K562 (cell line): ENCODE measurements around the gene TTLL4. TPM values are rescaled to one million over a fixed set of nuclear protein-coding genes. Genes with fewer than 3 reads are reported as not detected.

ENCODE experiments used
- ATAC-seq: fragments of 200-7000 bp; cut with Tn5 transposase; 3 replicates; pipeline ENCODE4 v1.9.1; 2020; ENCODE audit warnings: moderate library complexity
- BruUV-seq: library from RNA; stranded (reverse); fragments of 400-500 nt; replicated peaks from 2 replicates; lab custom pipeline; 2021; lab: Mats Ljungman, UMichigan
- CTCF ChIA-PET: fragments of 300-600 bp; formaldehyde crosslinking; extraction: SDS; loops from one replicate; lab custom pipeline; 2021; ENCODE audit warnings: low intra/inter-chr PET ratio; lab: Yijun Ruan, JAX
- POLR2A ChIA-PET: fragments of 300-600, 350-650 bp; sonication (Branson Sonifier 250); formaldehyde crosslinking; extraction: SDS; loops from one replicate; lab custom pipeline; 2021; ENCODE audit warnings: antibody characterized with exemption, inconsistent platforms; lab: Yijun Ruan, JAX
- DNase-seq, 4 experiments: peaks; one replicate each; pipeline versions ENCODE4 v3.0.0 to v3.0.0-alpha.2; 2011 to 2018; ENCODE audit warnings: low spot score in 3 of 4, mixed read lengths in 3 of 4; ENCODE audit errors: extremely low read depth in 1 of 4
- FAIRE-seq: peaks from 2 replicates; lab custom pipeline; 2011; peaks lifted over from hg19 to GRCh38; lab: Jason Lieb, UNC
- H2AFZ ChIP-seq: 2 replicates; pipeline ENCODE4 v1.6.0; 2011; ENCODE audit warnings: low read depth, low read length, control low read depth, inconsistent platforms
- H3K27ac ChIP-seq: fragments of 200-600 bp; 3 replicates; pipeline ENCODE4 v1.8.0; 2011; ENCODE audit warnings: low read depth, mild to moderate bottlenecking, control low read depth, inconsistent platforms, low read length, moderate library complexity, mixed read lengths; ENCODE audit errors: extremely low read depth
- H3K27me3 ChIP-seq, 2 experiments: fragments of 300-600 bp in 1 of 2; 2 replicates in 1 of 2; 3 replicates in 1 of 2; pipeline versions ENCODE4 v1.6.0 to v1.8.0; 2011; ENCODE audit warnings: inconsistent platforms in 2 of 2, low read length in 2 of 2, mild to moderate bottlenecking in 1 of 2, mixed read lengths in 1 of 2, moderate library complexity in 1 of 2; ENCODE audit not compliant: control insufficient read depth in 2 of 2, insufficient read depth in 2 of 2
- H3K36me3 ChIP-seq: fragments of 300-600 bp; 3 replicates; pipeline ENCODE4 v1.8.0; 2011; ENCODE audit warnings: mild to moderate bottlenecking, low read length, inconsistent platforms; ENCODE audit not compliant: control insufficient read depth, insufficient read depth
- H3K4me1 ChIP-seq, 2 experiments: fragments of 200-600 bp in 1 of 2; replicated peaks in 1 of 2; 2 replicates in 1 of 2; 3 replicates in 1 of 2; pipeline versions ENCODE4 v1.5.1 to v1.8.0; 2011; ENCODE audit warnings: inconsistent platforms in 2 of 2, low read length in 2 of 2, mild to moderate bottlenecking in 1 of 2, mixed read lengths in 1 of 2, moderate library complexity in 1 of 2; ENCODE audit not compliant: control insufficient read depth in 2 of 2, insufficient read depth in 2 of 2
- H3K4me2 ChIP-seq: 2 replicates; pipeline ENCODE4 v1.6.1; 2011; ENCODE audit warnings: low read length, control low read depth, inconsistent platforms, mixed read lengths; ENCODE audit not compliant: insufficient read depth
- H3K4me3 ChIP-seq: fragments of 200-600 bp; sonication (generic), shearing (Covaris generic); 2 replicates; pipeline ENCODE4 v1.5.1; 2016; ENCODE audit warnings: control low read depth, inconsistent platforms
- H3K79me2 ChIP-seq: fragments of 200-600 bp; 3 replicates; pipeline ENCODE4 v1.8.0; 2011; ENCODE audit warnings: low read length, inconsistent platforms; ENCODE audit not compliant: control insufficient read depth, insufficient read depth
- H3K9ac ChIP-seq, 2 experiments: 2 replicates each; pipeline versions ENCODE4 v1.6.0 to v1.6.1; 2011; ENCODE audit warnings: low read depth in 2 of 2, low read length in 2 of 2, control low read depth in 1 of 2, inconsistent platforms in 1 of 2, mild to moderate bottlenecking in 1 of 2, mixed read lengths in 1 of 2; ENCODE audit not compliant: insufficient read depth in 1 of 2
- H3K9me1 ChIP-seq: one replicate; pipeline ENCODE4 v1.6.0; 2011; ENCODE audit warnings: inconsistent platforms, mild to moderate bottlenecking, low read length, moderate library complexity; ENCODE audit not compliant: control insufficient read depth, insufficient read depth
- H3K9me3 ChIP-seq: replicated peaks from 2 replicates; pipeline ENCODE4 v1.5.1; 2011; ENCODE audit warnings: low read depth, low read length, inconsistent platforms; ENCODE audit not compliant: control insufficient read depth, insufficient read depth
- H4K20me1 ChIP-seq: replicated peaks from 2 replicates; pipeline ENCODE4 v1.6.1; 2011; ENCODE audit warnings: low read length, inconsistent platforms, mixed read lengths; ENCODE audit not compliant: control insufficient read depth, insufficient read depth
- EZH2 ChIP-seq: IDR thresholded peaks from 2 replicates; pipeline ENCODE4 v1.6.1; 2012; ENCODE audit warnings: low read depth, mild to moderate bottlenecking, inconsistent platforms, low read length, borderline replicate concordance
- FOXA3 ChIP-seq, 2 experiments: fragments of 450-650 bp in 1 of 2; sonication (generic) in 1 of 2; formaldehyde crosslinking; IDR thresholded peaks in 1 of 2; conservative IDR thresholded peaks in 1 of 2; 2 replicates each; pipeline versions ENCODE4 v1.4.0 to v1.8.0; 2020 to 2022; ENCODE audit warnings: mild to moderate bottlenecking in 2 of 2, missing genetic modification reagents in 1 of 2
- NBN ChIP-seq: fragments of 450-650 bp; IDR thresholded peaks from 2 replicates; pipeline ENCODE4 v1.6.1; 2016; ENCODE audit warnings: low read depth, mild to moderate bottlenecking
- RAD21 ChIP-seq, 2 experiments: fragments of 250-450 bp in 1 of 2; fragments of 450-650 bp in 1 of 2; sonication (Bioruptor Pico) in 1 of 2; formaldehyde crosslinking in 1 of 2; IDR thresholded peaks in 1 of 2; conservative IDR thresholded peaks in 1 of 2; 2 replicates each; pipeline versions ENCODE4 v1.4.0 to v1.8.0; 2020 to 2022; ENCODE audit warnings: mild to moderate bottlenecking in 2 of 2, moderate library complexity in 1 of 2
- ZBTB8A ChIP-seq: fragments of 450-650 bp; IDR thresholded peaks from 2 replicates; pipeline ENCODE4 v1.6.1; 2018; ENCODE audit warnings: mild to moderate bottlenecking, moderate library complexity; ENCODE audit not compliant: partially characterized antibody
- ZNF146 ChIP-seq: IDR thresholded peaks from one replicate; pipeline ENCODE4 v1.6.1; 2018; ENCODE audit warnings: missing compliant biosample characterization; ENCODE audit not compliant: unreplicated experiment
- WGBS: fragments of 100-300 bp; shearing (Covaris generic); methylation state at CpG from one replicate; pipeline ENCODE4 v1.1.6; 2016; ENCODE audit warnings: low coverage, mixed read lengths; ENCODE audit not compliant: insufficient coverage; ENCODE audit errors: missing lambda C conversion rate; 5-methylcytosine and 5-hydroxymethylcytosine counted together
- in situ Hi-C: fragments of 300-500 bp; cut with MboI; formaldehyde crosslinking; loops from 4 replicates; pipeline ENCODE4 v1.15.0; 2018; ENCODE audit warnings: inconsistent platforms, mixed read lengths
- intact Hi-C: fragments of 100-400 bp; cut with micrococcal nuclease; formaldehyde crosslinking; loops from 2 replicates; pipeline ENCODE4 v1.14.2; 2022
- polyA plus RNA-seq, 8 experiments: library from polyadenylated mRNA; depleted of rRNA in 4 of 8; stranded (reverse) in 5 of 8; unstranded in 3 of 8; fragments of >200 nt; fragmentation: Nextera tagmentation in 2 of 8; fragmentation: Illumina TruSeq in 1 of 8; extraction: Ambion mirVana in 2 of 8; extraction: Trizol in 1 of 8; gene quantifications; 2 replicates each; pipeline versions ENCODE4 v1.2.1 to v1.2.3, GENCODE V29; 2011 to 2014; ENCODE audit warnings: inconsistent platforms in 1 of 8, missing spikeins in 1 of 8
- total RNA-seq, 7 experiments: library from RNA; depleted of rRNA in 6 of 7; stranded (reverse); fragments of >200 nt in 6 of 7; fragmentation: Illumina TruSeq in 2 of 7; extraction: Trizol in 2 of 7; gene quantifications; 2 replicates each; pipeline versions ENCODE4 v1.2.1 to v1.2.3, GENCODE V29; 2011 to 2021; ENCODE audit warnings: low replicate concordance in 1 of 7
- TF ChIP-seq, protein P1 (sequence below): sonication (generic); formaldehyde crosslinking; IDR thresholded peaks from 2 replicates; pipeline ENCODE4 v1.4.0; 2020; ENCODE audit warnings: mild to moderate bottlenecking, missing genetic modification reagents
- TF ChIP-seq, protein P2 (sequence below): fragments of 450-650 bp; conservative IDR thresholded peaks from 2 replicates; pipeline ENCODE4 v1.6.1; 2016; ENCODE audit warnings: missing genetic modification characterization, low read depth, mild to moderate bottlenecking, control low read depth, missing compliant biosample characterization
- TF ChIP-seq, protein P3 (sequence below): fragments of 250-450 bp; sonication (Bioruptor Pico); IDR thresholded peaks from 2 replicates; pipeline ENCODE4 v1.5.0; 2020; ENCODE audit warnings: mild to moderate bottlenecking

Gene TTLL4
- total and polyA plus RNA-seq, 9 of the 15 experiments (the other 6 are each of a cell fraction or from before 2014, with no cell fraction given) = 12.6 to 67.5 (median 24.5) TPM

GRCh38 chr2:218748741-218749441 lies 38.3 kb downstream of the TTLL4 start:
- ChIA-PET CTCF (no interaction called here), POLR2A (no interaction called here)
- Histone ChIP-seq H3K4me1 (peaks cover 5 to 12% of the 10 kb centered on the region in 2 experiments; a peak in 3 of 5 replicates), H3K9me1 (no peaks in the 10 kb centered on the region), H3K36me3 (peaks cover 78% of the 10 kb centered on the region; the same call in 2 of the 3 replicates), H3K27ac (no peak overlapping the region), H3K79me2 (no peaks in the 10 kb centered on the region), H3K4me2 (no peak overlapping the region), H4K20me1 (no peaks in the 10 kb centered on the region), H3K27me3 (no peaks in the 10 kb centered on the region), H2AFZ (no peak overlapping the region), H3K9me3 (no peaks in the 10 kb centered on the region), H3K9ac (no peak overlapping the region; a peak in 1 of 4 replicates), H3K4me3 (no peak overlapping the region)
- in situ Hi-C loops (no loop called here), intact Hi-C loops (no loop called here)
- FAIRE-seq = no peak
- WGBS = 66% methylated on average over 8 of the region's 8 CpGs
- ATAC-seq = no peak
- no TSS peak for BruUV-seq
- DNase-seq = no peak
- TF ChIP-seq ZNF146 (CRISPR knock-in tag) (no peak), RAD21 (CRISPR knock-in tag; conservative IDR thresholded peaks at IDR 0.05 in 1 of 2, IDR thresholded peaks at IDR 0.05 in 1 of 2) (peak in 1 of 2 experiments; percentile 20; a peak in 1 of 4 replicates)

GRCh38 chr2:218754201-218754600 lies 43.6 kb downstream of the TTLL4 start:
- Histone ChIP-seq H3K4me2 (no peak overlapping the region), H3K9me1 (no peaks in the 10 kb centered on the region), H3K27me3 (no peaks in the 10 kb centered on the region), H3K36me3 (peaks cover 51% of the 10 kb centered on the region; the same call in 1 of the 3 replicates), H4K20me1 (no peaks in the 10 kb centered on the region), H3K9me3 (no peaks in the 10 kb centered on the region), H3K27ac (no peak overlapping the region), H3K9ac (no peak overlapping the region), H3K4me1 (no peaks in the 10 kb centered on the region), H3K79me2 (no peaks in the 10 kb centered on the region), H3K4me3 (no peak overlapping the region), H2AFZ (no peak overlapping the region)
- WGBS = 81% methylated on average over 3 of the region's 3 CpGs
- FAIRE-seq (no peak), DNase-seq (no peak), ATAC-seq (no peak)
- in situ Hi-C loops (no loop called here), intact Hi-C loops (no loop called here)
- CTCF ChIA-PET = no interaction called here
- TF ChIP-seq EZH2 (no peak), ZBTB8A (no peak), NBN (no peak), FOXA3 (CRISPR knock-in tag; conservative IDR thresholded peaks at IDR 0.05 in 1 of 2, IDR thresholded peaks at IDR 0.05 in 1 of 2) (no peak)
- TF ChIP-seq, protein P1, sequence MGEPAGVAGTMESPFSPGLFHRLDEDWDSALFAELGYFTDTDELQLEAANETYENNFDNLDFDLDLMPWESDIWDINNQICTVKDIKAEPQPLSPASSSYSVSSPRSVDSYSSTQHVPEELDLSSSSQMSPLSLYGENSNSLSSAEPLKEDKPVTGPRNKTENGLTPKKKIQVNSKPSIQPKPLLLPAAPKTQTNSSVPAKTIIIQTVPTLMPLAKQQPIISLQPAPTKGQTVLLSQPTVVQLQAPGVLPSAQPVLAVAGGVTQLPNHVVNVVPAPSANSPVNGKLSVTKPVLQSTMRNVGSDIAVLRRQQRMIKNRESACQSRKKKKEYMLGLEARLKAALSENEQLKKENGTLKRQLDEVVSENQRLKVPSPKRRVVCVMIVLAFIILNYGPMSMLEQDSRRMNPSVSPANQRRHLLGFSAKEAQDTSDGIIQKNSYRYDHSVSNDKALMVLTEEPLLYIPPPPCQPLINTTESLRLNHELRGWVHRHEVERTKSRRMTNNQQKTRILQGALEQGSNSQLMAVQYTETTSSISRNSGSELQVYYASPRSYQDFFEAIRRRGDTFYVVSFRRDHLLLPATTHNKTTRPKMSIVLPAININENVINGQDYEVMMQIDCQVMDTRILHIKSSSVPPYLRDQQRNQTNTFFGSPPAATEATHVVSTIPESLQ (CRISPR knock-in tag) = no peak
- TF ChIP-seq, protein P2, sequence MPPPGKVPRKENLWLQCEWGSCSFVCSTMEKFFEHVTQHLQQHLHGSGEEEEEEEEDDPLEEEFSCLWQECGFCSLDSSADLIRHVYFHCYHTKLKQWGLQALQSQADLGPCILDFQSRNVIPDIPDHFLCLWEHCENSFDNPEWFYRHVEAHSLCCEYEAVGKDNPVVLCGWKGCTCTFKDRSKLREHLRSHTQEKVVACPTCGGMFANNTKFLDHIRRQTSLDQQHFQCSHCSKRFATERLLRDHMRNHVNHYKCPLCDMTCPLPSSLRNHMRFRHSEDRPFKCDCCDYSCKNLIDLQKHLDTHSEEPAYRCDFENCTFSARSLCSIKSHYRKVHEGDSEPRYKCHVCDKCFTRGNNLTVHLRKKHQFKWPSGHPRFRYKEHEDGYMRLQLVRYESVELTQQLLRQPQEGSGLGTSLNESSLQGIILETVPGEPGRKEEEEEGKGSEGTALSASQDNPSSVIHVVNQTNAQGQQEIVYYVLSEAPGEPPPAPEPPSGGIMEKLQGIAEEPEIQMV = no peak
- TF ChIP-seq, protein P3, sequence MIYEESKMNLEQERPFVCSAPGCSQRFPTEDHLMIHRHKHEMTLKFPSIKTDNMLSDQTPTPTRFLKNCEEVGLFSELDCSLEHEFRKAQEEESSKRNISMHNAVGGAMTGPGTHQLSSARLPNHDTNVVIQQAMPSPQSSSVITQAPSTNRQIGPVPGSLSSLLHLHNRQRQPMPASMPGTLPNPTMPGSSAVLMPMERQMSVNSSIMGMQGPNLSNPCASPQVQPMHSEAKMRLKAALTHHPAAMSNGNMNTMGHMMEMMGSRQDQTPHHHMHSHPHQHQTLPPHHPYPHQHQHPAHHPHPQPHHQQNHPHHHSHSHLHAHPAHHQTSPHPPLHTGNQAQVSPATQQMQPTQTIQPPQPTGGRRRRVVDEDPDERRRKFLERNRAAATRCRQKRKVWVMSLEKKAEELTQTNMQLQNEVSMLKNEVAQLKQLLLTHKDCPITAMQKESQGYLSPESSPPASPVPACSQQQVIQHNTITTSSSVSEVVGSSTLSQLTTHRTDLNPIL (CRISPR knock-in tag) = no peak
- POLR2A ChIA-PET = no interaction called here
- BruUV-seq = no TSS peak
